GM19035 (cell line): ENCODE results near the gene WNK4.
"Not testable (repeated sequence)": the region's sequence is repeated elsewhere in the genome, so short reads cannot be mapped to it uniquely, and the experiment has no call there.

Source experiments
- ATAC-seq: cut with Tn5 transposase; IDR thresholded peaks from one replicate; pipeline ENCODE4 v1.9.1; 2021; ENCODE audit not compliant: unreplicated experiment

Gene WNK4

DNA sequence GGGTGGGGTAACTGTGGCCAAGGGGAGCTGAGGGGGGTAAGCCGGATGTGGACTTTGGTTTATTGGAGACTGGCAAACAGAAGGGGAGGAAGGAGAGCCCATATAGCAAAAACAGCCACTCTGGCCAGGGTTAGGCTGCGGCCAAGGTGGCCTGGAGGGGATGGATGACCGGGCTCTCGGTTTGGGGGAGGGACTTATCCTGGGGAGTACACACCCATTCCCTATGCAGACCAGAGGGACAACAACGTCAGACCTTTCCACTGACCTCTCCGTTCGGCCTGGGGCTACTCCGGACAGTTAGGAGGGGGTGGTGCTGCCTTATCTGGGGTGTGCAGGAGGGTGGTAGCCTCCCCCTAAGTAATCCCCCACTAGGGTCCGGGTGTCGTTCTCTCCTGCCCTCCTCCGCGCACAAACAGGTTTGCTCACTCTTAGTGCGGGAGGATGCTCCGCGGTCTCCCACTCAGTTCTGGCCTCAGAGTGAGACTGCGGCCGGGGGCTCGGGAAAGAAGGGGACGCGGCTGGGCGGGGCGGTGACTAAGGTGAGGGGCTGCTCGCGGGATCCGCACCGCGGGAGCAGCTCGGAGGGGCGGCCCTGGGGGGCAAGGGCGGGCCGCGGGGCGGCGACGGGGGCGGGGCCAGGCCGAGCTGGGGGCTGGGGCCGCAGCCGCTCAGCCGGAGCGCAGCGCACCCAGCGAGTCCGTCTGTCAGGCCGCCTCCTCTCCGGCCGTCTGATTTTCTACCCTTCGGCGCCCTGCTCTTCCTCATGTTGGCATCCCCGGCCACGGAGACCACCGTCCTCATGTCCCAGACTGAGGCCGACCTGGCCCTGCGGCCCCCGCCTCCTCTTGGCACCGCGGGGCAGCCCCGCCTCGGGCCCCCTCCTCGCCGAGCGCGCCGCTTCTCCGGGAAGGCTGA is at the start of gene WNK4:
WNK4 (plus strand) TSS at position 675 of the 915 bp plus-strand sequence; CDS start at position 764, 89 bp downstream.
- no peak for ATAC-seq

DNA sequence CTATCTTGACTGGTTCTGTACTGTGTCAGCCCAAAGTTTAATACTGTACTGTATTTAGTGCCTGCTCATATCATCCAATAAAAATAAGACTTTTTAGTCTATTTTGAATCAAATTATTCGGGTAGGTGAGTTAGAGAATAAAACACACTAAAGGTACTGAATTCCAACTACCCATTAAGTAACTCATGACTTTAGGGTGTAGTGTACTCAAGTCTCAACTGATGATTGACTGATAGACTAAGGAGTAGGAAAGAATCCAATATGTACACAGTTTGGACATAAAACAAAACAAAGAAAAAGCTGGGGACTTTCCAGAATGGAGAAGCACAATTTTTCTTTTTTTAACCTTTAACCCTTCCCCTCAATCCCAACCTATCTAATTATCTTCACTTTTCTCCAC is 39.7 kb upstream of the WNK4 start:
- no peak for ATAC-seq

DNA sequence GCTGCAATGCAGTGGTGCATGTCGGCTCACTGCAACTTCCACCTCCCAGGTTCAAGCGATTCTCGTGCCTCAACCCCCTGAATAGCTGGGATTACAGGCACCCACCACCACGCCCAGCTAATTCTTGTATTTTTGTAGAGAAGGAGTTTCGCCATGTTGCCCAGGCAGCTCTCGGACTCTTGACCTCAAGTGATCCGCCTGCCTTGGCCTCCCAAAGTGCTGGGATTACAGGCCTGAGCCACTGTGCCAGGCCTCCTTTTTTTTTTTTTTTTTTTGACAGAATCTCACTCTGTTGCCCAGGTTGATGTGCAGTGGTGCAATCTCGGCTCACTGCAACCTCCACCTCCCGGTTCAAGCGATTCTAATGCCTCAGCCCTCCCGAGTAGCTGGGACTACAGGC is 37.5 kb upstream of the WNK4 start:
- not testable (repeated sequence) for ATAC-seq

DNA sequence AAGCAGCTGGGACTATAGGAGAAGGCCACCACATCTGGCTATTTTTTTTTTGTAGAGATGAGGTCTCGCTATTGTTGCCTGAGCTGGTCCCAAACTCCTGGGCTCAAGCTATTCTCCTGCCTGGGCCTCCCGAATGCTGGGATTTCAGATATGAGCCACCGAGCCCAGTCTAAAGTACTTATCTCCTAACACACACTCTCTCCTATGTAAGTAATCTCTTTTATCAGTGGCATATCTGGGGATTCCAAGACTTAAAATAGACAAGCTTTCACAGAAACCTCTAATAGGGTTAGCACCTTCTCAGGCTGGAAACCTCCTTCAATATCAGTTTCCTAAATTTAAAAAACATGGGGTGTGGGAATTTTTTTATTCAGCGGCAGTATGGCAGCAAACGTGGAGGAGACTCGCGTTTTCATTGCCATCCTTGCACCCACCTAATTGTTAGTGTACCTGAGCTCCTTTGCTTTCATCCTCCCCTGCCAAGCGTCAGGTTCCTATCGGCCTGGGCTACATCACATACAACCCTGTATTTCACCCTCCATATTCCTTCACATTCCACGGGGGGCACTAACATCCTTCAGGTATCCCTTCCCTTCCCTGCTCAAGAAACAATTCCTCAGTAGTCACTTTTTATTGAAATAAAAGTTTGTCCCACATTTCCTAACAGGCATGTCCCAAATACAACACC is 36.7 kb upstream of the WNK4 start:
- ATAC-seq: no peak

DNA sequence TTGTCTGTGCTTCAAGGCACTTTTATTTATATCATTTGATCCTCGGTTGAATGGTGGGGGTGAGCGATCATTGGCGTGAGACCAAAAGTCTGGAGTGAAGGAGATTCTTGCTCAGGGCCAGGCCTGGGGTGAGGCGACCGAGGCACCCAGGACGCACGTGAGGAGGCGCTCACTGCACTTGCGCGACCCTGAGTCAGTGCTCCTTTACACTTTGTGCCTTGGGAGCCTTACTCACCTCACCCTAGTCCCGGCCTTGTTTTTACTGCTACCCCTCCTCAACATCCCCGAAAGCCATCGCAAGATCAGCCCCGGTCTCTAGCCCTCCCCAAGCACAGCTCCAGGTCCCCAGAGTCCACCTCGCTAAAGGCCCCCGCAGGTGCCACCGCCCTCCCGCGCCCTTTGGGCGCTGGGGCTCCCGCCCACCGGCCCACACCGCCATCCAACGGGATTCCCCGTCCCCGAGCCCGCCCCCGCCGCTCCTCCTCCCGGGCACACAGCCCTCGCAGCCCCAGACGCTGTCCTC is 36.1 kb upstream of the WNK4 start:
- ATAC-seq: peak; percentile 57

DNA sequence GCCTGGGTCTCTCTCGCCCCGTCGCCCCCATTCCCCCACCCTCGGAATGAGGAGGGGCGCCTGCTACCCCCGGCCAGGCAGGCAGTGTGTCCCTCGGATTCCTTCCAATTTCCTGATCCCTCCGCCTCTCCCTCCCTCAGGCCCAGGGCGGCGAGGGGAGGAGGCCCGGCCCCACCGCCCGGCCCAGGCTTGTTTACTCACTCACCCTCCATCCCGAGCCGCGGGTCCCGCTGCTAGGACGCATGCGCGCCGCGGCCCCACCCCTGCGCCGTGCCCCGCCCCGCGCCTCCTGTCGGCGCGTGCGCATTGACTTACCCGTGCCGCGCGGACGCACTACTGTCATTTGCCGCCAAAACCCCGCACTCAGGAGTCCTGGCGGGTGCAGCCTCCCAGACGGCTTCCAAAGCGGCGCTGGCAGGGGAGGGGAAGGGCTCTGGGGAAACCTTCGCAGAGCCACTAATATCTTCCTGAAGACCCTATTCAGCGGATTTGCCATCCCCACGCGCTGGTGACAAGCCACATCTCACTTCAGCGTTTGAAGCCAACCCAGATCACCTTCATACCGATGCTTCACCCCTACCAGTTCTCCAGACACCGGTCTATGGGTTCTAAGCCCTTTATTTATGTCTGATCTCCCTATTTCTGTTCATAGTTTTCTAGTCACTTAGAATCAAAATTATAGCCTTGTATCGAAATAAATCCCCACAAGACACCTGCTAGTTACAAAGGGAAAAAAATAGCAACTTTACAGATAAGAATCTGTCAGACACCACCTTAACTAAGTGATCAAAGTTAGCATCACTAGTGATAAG is 35.4 kb upstream of the WNK4 start, which contains the start of gene EZH1:
EZH1 (minus strand) TSS at position 235 of the 812 bp plus-strand sequence. CDS start 16,099 bp downstream, outside the sequence.
- ATAC-seq: peak; percentile 78

DNA sequence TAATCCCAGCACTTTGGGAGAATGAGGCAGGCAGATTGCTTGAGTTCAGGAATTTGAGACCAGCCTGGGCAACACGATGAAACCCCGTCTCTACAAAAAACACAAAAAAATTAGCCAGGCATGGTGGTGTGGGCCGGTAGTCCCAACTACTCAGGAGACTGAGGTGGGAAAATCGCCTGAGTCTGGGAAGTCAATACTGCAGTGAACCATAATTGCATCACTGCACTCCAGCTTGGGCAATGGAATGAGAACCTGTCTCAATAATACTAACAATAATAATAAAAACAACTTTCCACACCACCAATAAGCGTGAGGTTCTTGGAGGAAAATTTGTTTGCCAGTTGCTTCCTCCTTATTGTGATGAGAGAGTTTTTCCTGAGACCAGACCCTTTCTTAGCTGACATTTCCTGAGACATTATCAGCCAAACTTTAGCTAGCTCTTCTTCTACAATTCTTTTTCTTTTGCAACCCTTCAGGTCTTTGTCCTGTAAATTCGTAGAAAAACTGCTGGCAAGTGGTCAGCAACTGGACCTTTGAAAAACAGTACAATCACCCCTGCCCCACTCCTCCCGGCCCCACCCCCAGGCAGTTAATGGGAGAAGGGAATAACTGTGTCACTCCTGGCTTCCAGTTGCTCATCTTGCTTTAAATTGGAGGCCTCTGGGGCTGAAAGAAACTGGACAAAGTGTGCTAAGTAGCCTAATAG is 32.1 kb upstream of the WNK4 start:
- no peak for ATAC-seq

DNA sequence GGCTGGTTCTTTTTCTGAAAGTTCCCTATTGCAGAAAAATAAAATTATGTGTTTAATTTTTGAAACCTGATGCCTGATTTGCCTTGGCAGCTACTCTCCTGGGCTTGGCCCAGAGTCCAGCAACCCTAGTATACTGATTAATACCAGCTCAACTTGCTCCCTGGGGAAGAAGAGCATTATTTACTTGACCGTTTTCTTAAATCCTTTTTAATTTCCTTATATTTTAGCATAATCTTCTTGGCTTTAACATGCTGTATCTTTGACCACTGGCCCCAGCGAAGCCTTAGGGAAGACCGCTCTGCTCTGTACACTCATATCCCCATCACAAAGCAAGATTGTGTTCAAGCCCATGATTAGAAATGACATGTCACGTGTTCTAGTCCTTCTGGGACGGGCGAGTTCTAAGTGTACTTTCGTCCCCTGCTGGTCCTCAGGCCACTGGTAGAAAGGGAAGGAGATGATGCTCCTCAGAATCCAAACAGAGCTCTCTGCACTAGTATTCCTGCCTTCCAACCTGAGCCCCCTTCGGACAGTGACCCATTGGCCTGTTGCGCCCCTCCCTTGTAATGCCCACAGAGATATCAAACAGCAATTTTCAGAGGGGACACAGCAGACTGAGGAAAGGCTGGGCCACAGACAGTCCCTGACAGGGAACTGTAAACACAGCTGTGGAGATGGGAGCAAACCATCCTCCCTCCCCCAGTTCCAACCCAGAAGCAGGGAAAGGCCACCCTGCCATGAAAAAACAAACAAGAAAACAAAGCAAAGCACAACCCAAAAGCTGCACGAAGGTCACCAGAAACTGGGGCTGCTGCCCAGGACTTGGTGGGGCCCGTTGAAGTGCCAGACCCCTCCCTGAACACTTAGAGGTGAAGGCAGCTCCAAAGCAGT is 31.3 kb upstream of the WNK4 start:
- no peak for ATAC-seq

DNA sequence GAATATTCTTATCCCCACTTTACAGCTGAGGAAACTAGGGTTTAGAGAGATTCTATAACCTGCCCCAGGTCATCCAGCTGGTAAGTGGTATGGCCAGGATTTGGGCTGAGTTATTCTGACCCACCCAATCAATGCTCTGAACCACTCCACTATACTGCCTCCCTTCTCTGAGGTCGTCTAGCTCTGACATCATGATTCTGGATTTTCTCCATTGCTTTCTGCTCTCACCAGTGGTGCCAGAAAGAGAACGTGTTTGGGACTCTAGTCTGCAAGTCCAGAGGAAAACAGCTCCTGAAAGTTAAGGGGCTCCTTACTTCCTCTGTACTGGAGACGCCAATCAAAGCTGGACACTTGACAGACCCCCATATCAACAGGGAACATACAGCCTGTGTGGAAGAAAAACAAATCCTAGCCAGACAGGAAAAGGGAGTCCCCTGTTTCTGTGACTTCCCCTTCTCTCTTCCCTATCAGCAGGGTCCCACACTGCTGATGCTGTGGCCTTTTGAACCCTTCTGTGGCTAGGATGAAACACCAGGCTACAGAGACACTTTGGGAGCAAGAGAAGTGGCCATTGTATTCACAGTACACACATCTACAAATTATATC is 29.6 kb upstream of the WNK4 start:
- no peak for ATAC-seq

DNA sequence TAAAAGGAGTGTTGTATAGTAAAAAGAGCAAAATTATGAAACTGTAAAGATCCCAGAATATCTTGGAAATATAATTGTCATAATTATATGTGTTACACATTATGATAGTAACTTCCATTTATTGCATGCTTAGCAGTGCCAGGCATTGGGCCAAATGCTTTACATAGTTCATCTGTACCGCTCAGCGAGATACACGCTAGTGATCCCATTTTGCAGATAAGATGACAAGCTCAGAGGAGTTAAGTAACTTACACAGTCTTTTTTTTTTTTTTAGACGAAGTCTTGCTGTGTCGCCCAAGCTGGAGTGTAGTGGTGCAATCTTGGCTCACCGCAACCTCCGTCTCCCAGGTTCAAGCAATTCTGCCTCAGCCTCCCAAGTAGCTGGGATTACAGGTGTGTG is 28.8 kb upstream of the WNK4 start:
- no peak for ATAC-seq

DNA sequence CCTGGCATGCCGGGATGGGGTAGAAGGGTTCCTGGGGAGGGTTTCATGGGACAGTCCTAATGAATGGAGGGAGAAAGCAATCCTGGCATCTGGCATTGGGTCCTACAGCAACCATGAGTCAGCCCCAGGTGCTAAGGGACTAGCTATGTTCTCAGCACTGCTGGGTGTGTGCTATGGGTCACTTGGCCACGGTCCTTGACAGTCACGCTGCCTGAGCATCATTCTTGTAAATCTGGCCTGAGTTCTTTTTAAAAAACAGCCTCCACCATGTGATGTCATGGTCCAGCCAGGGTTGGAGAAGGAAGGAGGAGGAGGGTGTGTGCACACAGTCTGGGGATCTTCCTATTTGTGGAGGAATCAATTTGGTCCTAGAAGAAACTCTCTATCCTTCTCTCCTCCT is 25.6 kb upstream of the WNK4 start:
- no peak for ATAC-seq

DNA sequence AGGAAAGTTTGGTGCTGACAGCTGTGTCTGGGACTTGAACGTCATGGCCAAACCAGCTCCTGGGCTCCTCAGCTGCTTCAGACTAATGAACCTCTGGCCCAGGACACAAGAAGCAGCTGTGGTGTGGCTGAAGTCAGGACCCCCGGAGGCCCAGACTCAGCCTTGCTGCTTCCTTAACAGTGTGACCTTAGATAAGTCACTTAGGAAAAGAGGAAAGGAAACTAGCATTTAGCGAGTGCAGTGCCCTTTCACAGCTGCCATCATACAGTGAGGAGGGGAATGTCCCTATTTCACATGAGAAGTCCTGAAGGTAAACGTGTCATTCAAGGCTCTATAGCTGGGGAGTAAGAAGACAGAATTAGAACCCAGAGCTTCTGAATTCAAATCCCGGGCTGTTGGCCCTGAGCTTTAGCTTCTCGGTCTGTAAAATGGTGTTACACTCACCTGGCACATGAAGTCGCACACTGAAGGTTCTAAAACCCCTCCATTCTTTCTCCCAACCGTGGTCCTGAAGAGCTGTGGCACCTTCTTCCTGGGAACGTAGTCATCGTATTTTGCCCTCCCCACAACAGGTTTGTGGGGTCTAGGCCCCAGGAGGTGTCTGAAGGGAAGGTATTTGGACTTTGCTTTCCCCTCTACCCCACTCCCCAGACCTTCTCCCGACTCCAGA is 20.3 kb upstream of the WNK4 start:
- no peak for ATAC-seq

DNA sequence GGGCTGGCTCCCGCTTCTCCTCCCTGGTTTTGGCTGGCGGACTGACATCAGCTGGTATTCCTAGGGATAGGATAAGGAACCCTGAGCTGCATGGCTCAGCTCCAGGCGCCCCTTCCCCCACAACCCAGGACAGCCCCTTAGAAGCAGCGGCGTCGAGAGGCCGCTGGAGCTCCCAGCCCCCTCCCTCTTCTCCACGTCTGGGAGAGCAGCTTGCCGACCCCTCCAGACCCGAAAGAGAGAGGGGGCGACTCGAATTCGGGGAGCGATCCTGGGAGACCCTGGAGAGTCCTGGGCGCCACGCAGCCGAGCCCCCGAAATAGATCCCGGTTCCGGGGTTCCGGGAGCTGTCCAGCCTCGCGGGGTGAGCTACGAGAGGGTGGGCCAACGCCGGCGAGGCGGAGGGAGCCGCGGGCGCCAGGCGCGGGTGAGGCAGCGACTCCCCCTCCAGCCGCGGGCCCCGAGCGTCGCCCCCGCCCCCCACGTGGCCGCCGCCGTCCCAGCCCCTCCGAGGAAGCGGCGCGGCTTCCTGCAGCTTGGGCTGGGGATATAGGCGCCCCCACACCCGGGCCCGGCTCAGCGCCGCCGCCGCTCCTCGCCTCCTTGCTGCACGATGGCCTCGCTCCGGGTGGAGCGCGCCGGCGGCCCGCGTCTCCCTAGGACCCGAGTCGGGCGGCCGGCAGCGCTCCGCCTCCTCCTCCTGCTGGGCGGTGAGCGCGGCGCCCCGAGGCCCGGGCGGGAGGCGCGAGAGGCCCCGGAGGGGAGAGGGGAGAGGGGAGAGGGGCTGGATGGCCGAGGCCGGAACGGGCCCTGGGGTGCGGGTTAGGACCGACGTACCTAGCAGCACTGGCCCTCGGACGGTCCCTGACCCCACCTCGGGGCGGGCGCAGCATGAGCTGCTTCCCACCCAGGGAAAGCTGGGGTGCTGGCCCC is 19.5 kb upstream of the WNK4 start, which contains the start of gene RAMP2:
RAMP2 (plus strand) TSS at position 576 of the 930 bp plus-strand sequence; CDS start at position 611, 35 bp downstream.
- no peak for ATAC-seq

DNA sequence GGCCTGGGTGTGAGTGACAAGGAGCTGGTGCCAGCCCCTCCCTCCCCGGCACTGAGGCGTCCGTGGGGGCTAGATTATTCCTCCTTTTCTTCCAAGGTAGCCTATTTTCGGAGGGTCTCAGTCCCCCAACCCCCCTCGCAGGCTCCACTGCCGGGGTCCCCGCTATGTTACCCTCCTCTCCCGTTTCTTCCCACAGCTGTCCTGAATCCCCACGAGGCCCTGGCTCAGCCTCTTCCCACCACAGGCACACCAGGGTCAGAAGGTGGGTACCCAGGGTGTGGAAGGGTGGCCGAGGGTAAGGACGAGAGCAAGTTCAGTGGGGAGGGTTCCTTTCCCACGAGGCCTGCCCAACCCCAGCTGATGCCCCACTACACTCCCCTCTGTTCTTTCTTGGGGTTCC is 18.8 kb upstream of the WNK4 start:
- no peak for ATAC-seq

DNA sequence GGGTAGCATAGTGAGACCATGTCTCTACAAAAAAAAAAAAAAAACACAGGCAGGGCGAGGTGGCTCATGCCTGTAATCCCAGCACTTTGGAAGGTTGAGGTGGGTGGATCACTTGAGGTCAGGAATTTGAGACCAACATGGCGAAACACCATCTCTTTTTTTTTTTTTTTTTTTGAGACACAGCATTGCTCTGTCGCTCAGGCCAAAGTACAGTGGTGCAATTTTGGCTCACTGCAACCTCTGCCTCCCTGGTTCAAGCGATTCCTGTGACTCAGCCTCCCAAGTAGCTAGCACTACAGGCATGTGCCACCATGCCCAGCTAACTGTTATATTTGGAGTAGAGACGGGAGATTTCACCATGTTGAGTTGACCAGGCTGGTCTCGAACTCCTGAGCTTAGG is 14.3 kb upstream of the WNK4 start:
- ATAC-seq: no peak

DNA sequence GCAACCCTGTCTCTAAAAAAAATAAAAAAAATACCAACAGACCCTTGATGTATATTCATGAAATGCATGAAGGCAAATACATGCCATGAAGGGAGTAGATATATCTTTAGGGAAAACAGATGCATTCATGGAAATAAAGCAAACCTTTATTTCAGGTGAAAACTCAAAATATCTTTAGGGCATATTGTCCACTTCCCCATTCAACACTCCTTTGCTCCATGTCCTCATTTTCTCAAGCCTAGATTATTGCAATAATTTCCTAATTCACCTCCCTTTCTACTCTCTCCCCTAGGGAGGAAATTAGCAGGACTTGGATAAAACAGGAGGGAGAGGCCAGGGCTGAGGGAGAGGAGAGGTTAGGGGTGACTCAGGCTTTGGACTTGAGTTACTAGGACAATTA is 12.9 kb upstream of the WNK4 start:
- no peak for ATAC-seq

DNA sequence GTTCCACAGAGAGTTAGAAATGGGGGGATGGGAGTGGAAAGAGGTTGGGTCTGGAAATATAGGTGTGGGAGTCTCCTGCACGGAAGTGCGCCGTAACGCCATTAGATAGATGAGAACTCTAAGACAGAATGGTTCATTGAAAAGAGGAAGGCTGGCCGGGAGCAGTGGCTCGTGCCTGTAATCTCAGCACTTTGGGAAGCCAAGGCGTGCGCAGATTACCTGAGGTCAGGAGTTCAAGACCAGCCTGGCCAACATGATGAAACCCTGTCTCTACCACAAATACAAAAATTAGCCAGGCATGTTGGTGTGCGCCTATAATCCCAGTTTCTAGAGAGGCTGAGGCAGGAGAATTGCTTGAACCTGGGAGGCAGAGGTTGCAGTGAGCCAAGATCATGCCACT is 12.4 kb upstream of the WNK4 start:
- not testable (repeated sequence) for ATAC-seq
